Stimulated activated CD8-positive, alpha-beta memory T cell treated with anti-CD3 and anti-CD28 coated beads, Interleukin-4, amount 100 ng/mL, for 24 hours (primary cell): ENCODE data around the gene RGN.
"Not testable (repeated sequence)": the region's sequence is repeated elsewhere in the genome, so short reads cannot be mapped to it uniquely, and the experiment has no call there.

Experiments
- DNase-seq: peaks from one replicate; pipeline ENCODE4 v3.0.0-alpha.2; 2020; ENCODE audit warnings: low read depth

RGN gene

DNA sequence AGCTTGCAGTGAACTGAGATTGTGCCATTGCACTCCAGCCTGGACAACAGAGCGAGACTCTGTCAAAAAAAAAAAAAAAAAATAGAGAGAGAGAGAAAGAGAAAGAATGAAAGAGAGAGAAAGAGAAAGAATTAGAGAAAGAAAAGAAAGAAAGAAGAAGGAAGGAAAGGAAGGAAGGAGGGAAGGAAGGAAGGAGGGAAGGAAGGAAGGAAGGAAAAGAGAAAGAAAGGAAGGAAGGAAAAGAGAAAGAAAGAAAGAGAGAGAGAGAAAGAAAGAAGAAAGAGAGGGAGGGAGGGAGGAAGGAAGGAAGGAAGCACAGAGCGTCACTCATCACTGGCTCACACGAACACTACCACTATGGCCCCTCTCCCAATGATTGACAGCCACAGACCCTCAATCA lies 46.2 kb downstream of the RGN start:
- not testable (repeated sequence) for DNase-seq

DNA sequence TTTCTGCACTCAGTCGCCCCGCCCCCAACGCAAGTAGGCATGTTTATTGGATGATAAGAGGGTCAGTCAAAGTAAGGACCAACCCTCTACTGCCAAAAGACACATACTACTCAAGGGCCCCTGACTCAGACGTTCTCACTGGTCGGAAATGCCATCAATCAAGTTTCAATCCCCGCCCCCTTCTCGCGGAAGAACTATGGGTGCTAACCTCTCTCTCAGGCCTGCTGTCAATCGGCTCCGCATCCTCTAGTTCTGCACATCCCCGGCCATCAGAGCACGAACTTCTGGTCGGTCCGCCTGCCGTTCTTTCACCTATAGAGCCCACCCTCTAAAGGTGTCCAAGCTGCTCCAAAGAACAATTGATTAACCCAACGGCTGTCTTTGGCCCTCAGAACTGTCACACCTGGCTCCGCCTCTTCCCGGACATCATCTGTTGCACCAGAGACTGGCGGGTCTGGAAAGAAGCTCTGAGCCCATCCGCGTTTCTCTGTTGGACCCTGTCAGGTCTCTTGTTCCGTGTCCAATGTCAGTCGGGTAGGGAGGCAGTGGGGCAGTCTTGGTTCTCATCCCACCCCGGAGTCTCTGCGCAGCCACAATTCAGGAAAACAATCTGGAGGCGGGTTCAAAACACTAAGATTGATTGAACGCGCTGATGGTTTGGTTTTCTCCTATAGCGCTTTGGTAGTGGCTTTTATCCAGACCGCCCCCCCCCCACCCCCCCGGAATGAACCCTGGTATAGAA lies 51.1 kb downstream of the RGN start:
- peak; percentile 66 for DNase-seq

DNA sequence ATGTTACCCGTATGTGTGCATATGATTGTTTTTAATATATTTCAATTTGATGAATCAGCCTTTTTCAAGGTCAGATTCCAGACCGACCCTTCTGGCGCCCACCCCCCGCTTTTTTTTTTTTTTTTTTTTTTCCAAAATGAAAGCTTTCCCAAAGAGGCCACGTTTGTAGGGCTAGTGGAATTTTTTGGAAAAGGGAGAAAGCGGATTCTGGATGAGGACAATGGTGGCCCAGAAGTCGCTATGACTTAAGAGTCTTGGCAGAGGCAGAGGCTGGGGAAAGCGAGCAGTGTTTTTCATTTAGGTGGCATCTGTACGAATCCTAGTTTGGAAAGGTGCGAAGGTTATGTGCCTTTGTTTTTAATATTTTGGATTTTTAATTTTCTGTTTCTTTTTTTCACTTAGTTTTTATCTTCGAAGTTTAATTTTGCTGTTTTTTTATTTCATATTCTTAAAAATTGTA lies 51.7 kb downstream of the RGN start:
- no peak for DNase-seq

GRCh38 chrX:47133493-47133892 lies 55.2 kb downstream of the RGN start:
- DNase-seq: no peak

DNA sequence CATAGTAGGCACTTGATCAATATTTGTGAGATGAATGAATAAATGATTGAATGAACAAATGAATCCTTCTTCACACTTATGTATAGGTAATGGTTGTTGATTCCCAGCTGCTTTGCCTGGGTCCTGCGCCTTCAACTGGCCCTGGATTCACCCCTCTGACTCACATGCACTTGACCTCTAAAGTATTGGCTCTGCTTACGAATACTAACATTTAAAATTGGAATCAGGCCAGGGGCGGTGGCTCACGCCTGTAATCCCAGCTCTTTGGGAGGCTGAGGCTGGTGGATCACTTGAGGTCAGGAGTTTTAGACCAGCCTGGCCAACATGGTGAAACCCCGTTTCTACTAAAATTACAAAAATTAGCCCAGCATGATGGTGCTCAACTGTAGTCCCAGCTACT lies 57.4 kb downstream of the RGN start:
- DNase-seq: not testable (repeated sequence)

DNA sequence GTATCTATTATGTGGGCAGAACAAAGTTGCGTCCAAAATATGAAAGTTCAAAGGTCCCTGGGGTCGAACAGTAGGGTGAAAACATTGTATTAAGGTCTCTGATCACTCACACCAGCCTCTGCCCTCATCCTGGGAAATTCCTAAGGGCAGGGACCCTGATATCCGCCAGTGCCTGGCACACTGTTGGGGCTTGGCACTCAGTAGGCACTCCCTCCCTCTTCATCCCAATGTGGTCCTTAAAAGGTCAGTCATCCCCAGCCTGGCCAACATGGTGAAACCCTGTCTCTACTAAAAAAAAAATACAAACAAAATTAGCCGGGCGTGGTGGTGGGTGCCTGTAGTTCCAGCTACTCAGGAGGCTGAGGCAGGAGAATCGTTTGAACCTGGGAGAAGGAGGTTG lies 59.9 kb downstream of the RGN start:
- DNase-seq: no peak
